Renal cortical epithelial cell (primary cell): ENCODE data around the gene FRMD4A. TPM values are rescaled to one million over a fixed set of nuclear protein-coding genes. Genes with fewer than 3 reads are reported as not detected.

Experiments used
- DNase-seq: peaks from one replicate; pipeline ENCODE4 v3.0.0-alpha.2; 2011; ENCODE audit warnings: low read depth
- total RNA-seq: library from RNA; depleted of rRNA; stranded (reverse); fragments of >200 nt; gene quantifications from 2 replicates; pipeline ENCODE4 v1.2.3, GENCODE V29; 2014

The FRMD4A gene
- total RNA-seq, 1 donor from 2014 or later, result 18.6 TPM

- DNase-seq, result no peak
Observed at GRCh38 chr10:14191407-14191806, 139.3 kb downstream of the FRMD4A start.

- no peak for DNase-seq
Observed at GRCh38 chr10:14190702-14191101, 140.0 kb downstream of the FRMD4A start.

- no peak for DNase-seq
Observed at GRCh38 chr10:14186245-14186644, 144.5 kb downstream of the FRMD4A start.

- DNase-seq, result peak; percentile 57
Observed at GRCh38 chr10:14185316-14186045, 145.2 kb downstream of the FRMD4A start.

GRCh38 chr10:14184841-14185315, 145.8 kb downstream of the FRMD4A start:
- no peak for DNase-seq

GRCh38 chr10:14182781-14183180, 147.9 kb downstream of the FRMD4A start:
- no peak for DNase-seq

GRCh38 chr10:14181567-14181936, 149.2 kb downstream of the FRMD4A start:
- DNase-seq, result no peak

GRCh38 chr10:14180911-14181566, 149.7 kb downstream of the FRMD4A start:
- DNase-seq, result no peak

- DNase-seq, result no peak
Observed at GRCh38 chr10:14179251-14179650, 151.5 kb downstream of the FRMD4A start.

GRCh38 chr10:14173706-14174594, 156.8 kb downstream of the FRMD4A start:
- DNase-seq, result no peak

- DNase-seq, result peak; percentile 31
Observed at GRCh38 chr10:14173391-14173705, 157.4 kb downstream of the FRMD4A start.

- no peak for DNase-seq
Observed at GRCh38 chr10:14172336-14172950, 158.3 kb downstream of the FRMD4A start.

- DNase-seq, result no peak
Observed at GRCh38 chr10:14171336-14171735, 159.4 kb downstream of the FRMD4A start.

GRCh38 chr10:14163377-14164086, 167.2 kb downstream of the FRMD4A start:
- no peak for DNase-seq

GRCh38 chr10:14162629-14163344, 167.9 kb downstream of the FRMD4A start:
- DNase-seq, result no peak

- no peak for DNase-seq
Observed at GRCh38 chr10:14162061-14162460, 168.7 kb downstream of the FRMD4A start.

GRCh38 chr10:14160299-14160698, 170.4 kb downstream of the FRMD4A start:
- no peak for DNase-seq

- no peak for DNase-seq
Observed at GRCh38 chr10:14158575-14158974, 172.1 kb downstream of the FRMD4A start.

- no peak for DNase-seq
Observed at GRCh38 chr10:14156104-14156503, 174.6 kb downstream of the FRMD4A start.

GRCh38 chr10:14153570-14154055, 177.1 kb downstream of the FRMD4A start:
- no peak for DNase-seq

GRCh38 chr10:14151571-14151970, 179.2 kb downstream of the FRMD4A start:
- no peak for DNase-seq
